Measurements from ENCODE around the gene CRYGD. TPM values are rescaled to one million over a fixed set of nuclear protein-coding genes. Genes with fewer than 3 reads are reported as not detected.

Gene CRYGD
- total and polyA plus RNA-seq, 9 of the 15 experiments (the other 6 are each of a cell fraction or from before 2014, with no cell fraction given): not detected

DNA sequence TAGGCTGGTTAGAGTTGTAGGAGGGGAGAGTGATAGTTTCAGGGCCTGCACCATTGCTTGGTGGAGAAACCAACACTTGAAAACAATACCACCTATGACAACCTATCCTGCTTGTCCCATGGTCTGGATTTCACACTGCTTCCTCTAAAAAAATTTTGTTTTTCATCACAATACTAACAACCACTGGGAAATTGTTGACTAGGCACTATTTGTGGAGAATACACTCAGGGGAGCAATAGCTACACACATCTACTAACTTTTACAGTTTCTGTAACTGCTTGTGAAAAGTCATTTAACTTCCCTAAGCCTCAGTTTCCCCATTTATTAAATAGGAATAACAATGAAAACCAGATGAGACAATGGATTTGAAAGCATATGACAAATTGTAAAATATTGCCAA, 25.8 kb upstream of the CRYGD start:
- Histone ChIP-seq H3K4me2 (ENCODE audit: insufficient read depth, low read length) (no peak overlapping the region), H2AFZ (ENCODE audit: low read depth, low read length) (no peak overlapping the region), H3K9me1 (ENCODE audit: control insufficient read depth, insufficient read depth, low read length) (no peaks in the 10 kb centered on the region), H3K79me2 (ENCODE audit: control insufficient read depth, insufficient read depth, low read length) (no peaks in the 10 kb centered on the region), H3K9me3 (replicated peaks; ENCODE audit: control insufficient read depth, insufficient read depth, low read depth, low read length) (no peaks in the 10 kb centered on the region), H3K4me1 (replicated peaks in 1 of 2; ENCODE audit: control insufficient read depth in 2 of 2, insufficient read depth in 2 of 2, low read length in 2 of 2) (no peaks in the 10 kb centered on the region), H3K9ac (ENCODE audit: insufficient read depth in 1 of 2, low read depth in 2 of 2, low read length in 2 of 2) (no peak overlapping the region), H3K27me3 (ENCODE audit: control insufficient read depth in 2 of 2, insufficient read depth in 2 of 2, low read length in 2 of 2) (no peaks in the 10 kb centered on the region), H3K4me3 (no peak overlapping the region), H3K36me3 (ENCODE audit: control insufficient read depth, insufficient read depth, low read length) (no peaks in the 10 kb centered on the region), H3K27ac (ENCODE audit: extremely low read depth, low read depth, low read length) (no peak overlapping the region), H4K20me1 (replicated peaks; ENCODE audit: control insufficient read depth, insufficient read depth, low read length) (no peaks in the 10 kb centered on the region)
- BruUV-seq (replicated peaks): no TSS peak
- FAIRE-seq (no peak), ATAC-seq (no peak), DNase-seq (ENCODE audit: extremely low read depth in 1 of 4, low spot score in 3 of 4) (no peak)
- CTCF ChIA-PET (ENCODE audit: low intra/inter-chr PET ratio): no interaction called here
- intact Hi-C loops (cut with micrococcal nuclease): no loop called here
- peak; percentile 38; the same call in 1 of the 2 replicates for TF ChIP-seq ZNF316 (IDR thresholded peaks at IDR 0.05)
- TF ChIP-seq THAP7 (CRISPR knock-in tag; IDR thresholded peaks at IDR 0.05): no peak
- in situ Hi-C loops (cut with MboI): no loop called here
- POLR2A ChIA-PET: no interaction called here

DNA sequence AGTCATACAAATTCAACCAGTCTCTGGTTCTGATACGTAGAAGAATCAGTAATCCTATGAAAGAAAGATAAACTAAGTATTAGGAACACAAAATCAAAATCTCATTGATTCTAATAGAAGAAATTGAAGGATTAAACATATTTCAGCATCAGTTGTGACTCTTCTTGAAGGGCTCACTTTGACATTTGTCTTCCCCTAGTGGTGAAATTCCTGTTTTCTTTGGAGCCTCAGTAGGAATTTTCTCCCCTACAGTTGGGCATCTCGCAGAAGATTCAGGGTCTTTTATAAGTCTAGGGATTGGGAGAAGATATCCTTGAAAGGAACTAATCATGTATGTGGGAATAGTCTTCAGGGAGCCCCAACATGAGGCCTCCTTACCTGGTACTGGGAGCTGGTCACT, 24.5 kb upstream of the CRYGD start:
- no peak overlapping the region for H3K9ac ChIP-seq (ENCODE audit: insufficient read depth in 1 of 2, low read depth in 2 of 2, low read length in 2 of 2)
- 4% methylated on average over 2 of the region's 2 CpGs for WGBS (ENCODE audit: insufficient coverage, low coverage, missing lambda C conversion rate)
- no peaks in the 10 kb centered on the region for H3K9me1 ChIP-seq (ENCODE audit: control insufficient read depth, insufficient read depth, low read length)
- in situ Hi-C loops (cut with MboI): no loop called here
- no peaks in the 10 kb centered on the region for H3K27me3 ChIP-seq (ENCODE audit: control insufficient read depth in 2 of 2, insufficient read depth in 2 of 2, low read length in 2 of 2)
- DNase-seq (ENCODE audit: extremely low read depth in 1 of 4, low spot score in 3 of 4) (no peak), ATAC-seq (no peak), FAIRE-seq (no peak)
- H3K4me2 ChIP-seq (ENCODE audit: insufficient read depth, low read length): no peak overlapping the region
- TF ChIP-seq ZNF224 (CRISPR knock-in tag; IDR thresholded peaks at IDR 0.05) (no peak), CTCF (IDR thresholded peaks at IDR 0.05 in 2 of 3, conservative IDR thresholded peaks at IDR 0.05 in 1 of 3; ENCODE audit: insufficient read depth in 2 of 3, low read depth in 1 of 3, low read length in 3 of 3) (peak in 1 of 3 experiments; percentile 9; a peak in 1 of 6 replicates)
- intact Hi-C loops (cut with micrococcal nuclease): no loop called here
- no TSS peak for BruUV-seq (replicated peaks)
- CTCF ChIA-PET (ENCODE audit: low intra/inter-chr PET ratio): interaction anchor here (0.6 kb wide), 1 partner anchor 215 kb away, joined by 3 read pairs; no protein-coding TSS in a partner anchor
- no peak overlapping the region for H3K27ac ChIP-seq (ENCODE audit: extremely low read depth, low read depth, low read length)
- H3K4me3 ChIP-seq: no peak overlapping the region
- no peaks in the 10 kb centered on the region for H3K4me1 ChIP-seq (replicated peaks in 1 of 2; ENCODE audit: control insufficient read depth in 2 of 2, insufficient read depth in 2 of 2, low read length in 2 of 2)
- no peaks in the 10 kb centered on the region for H4K20me1 ChIP-seq (replicated peaks; ENCODE audit: control insufficient read depth, insufficient read depth, low read length)
- no peaks in the 10 kb centered on the region for H3K36me3 ChIP-seq (ENCODE audit: control insufficient read depth, insufficient read depth, low read length)
- no peak overlapping the region for H2AFZ ChIP-seq (ENCODE audit: low read depth, low read length)
- POLR2A ChIA-PET: no interaction called here
- no peaks in the 10 kb centered on the region for H3K9me3 ChIP-seq (replicated peaks; ENCODE audit: control insufficient read depth, insufficient read depth, low read depth, low read length)
- H3K79me2 ChIP-seq (ENCODE audit: control insufficient read depth, insufficient read depth, low read length): no peaks in the 10 kb centered on the region

All from K562 (cell line).